Measurements from ENCODE around the gene GRB14. TPM values are rescaled to one million over a fixed set of nuclear protein-coding genes. Genes with fewer than 3 reads are reported as not detected.
"Not testable (repeated sequence)": the region's sequence is repeated elsewhere in the genome, so short reads cannot be mapped to it uniquely, and the experiment has no call there.

Gene GRB14
- polyA plus RNA-seq, 1 donor = 62.5 TPM

DNA sequence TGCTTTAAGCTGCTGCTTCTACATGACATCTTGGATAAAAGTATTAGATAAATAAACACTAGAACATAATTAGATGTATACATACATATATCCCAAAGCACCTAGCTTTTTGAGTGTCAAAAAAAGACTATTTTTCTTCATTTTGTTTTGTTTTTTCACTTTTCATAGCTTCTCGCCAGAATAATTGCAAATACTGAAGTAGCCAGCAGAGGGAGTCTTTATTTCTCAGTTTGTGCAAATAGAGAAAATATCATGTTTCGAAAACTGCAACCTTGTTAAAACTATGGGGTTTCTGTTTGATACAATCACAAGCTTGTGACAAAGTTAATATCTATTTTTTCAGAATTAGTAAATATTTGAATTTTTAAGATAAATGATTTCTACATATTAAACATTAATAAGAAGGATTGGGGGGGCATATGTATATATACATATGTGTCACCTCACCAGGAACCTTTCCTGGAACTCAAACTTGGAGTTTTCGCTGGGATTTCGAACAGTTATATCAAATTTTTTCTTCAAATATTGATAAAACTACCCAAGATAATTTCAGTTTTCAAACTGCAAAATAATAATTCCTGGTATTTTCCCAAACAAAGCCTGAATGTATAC, 61.0 kb downstream of the GRB14 start:
- peak; percentile 35 for DNase-seq

DNA sequence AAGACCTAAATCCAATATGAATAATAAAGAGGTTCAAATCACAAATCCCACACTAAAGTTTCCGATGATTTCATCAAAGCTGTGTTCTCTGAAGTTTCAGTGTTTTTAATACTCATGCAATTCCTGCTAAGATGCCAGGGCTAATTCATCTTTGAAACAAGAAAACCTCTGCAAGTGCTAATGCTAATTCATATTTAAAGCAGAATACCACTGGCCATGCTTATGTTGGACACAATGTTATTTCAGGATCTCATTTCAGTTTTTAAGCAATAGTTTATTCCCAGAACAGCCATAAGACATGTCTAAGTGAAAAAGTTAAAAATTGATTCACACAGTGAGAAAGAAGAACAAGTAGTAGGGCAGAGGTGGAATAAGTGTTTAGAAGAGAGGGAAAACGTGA, 62.8 kb downstream of the GRB14 start:
- no peak for DNase-seq

DNA sequence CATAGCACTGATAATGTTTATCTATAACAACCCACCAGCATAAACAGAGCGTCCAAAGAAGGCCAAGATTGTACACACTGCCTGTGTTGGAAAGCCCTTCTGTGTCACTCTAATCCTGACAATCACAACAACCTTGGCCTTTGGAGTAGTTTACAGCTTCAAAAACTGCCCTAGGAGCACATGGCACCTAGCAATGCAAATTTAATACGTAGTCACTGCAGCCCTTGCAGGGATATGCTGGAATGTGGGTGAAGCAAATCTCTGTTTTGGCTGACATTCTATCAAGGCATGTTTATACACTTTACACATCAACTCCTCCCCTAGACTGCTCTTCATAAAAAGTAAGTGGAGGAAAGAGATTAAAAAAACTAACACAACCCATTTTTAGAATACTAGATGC, 66.8 kb downstream of the GRB14 start:
- no peak for DNase-seq

DNA sequence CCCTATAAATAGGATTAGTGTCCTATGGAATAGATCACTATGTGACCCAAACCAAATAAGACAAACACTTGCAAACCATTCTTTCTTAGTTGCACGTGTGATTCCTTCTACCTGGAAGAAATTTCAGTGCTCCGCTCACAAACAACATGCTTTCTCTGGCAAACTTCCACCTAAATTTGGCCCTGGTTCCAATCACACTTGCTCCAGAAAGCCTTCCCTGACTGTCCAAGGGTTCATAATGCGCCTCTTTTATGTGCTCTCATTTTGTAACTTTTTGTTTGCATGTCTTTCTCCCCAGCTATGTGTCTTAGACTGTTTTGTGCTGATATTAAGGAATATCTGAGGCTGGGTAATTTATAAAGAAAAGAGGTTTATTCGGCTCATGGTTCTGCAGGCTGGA, 69.8 kb downstream of the GRB14 start:
- DNase-seq = no peak

DNA sequence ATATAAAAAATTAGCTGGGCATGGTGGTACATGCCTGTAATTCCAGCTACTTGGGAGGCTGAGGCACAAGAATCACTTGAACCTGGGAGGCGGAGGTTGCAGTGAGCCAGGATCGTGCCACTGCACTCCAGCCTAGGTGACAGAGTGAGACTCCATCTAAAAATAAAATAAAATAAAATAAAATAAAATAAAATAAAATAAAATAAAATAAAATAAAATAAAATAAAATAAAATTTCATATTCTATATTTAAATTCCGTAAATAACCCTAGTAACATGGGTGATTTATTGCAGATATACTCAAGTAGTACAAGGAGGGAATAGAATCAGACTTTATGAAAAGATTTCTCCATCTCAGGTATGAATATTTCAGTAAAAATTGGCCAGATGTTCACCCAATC, 71.6 kb downstream of the GRB14 start:
- not testable (repeated sequence) for DNase-seq

DNA sequence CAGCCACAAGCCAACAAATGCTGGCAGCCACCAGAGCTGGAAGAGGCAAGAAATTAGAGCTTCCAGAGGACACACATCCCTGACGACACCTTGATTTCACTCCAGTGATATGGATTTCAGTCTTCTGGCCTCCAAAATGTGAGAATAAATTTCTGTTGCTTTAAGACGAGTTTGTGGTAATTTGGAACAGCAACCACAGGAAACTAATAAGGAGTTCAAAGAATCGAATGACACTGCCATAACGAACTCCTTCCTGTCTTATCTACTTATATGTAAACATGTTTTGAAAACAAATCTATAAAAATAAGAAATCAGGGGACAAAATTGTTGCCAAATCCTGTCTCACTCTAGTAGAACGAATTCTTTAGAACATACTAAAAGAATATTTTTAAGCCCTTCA, 75.8 kb downstream of the GRB14 start:
- DNase-seq = no peak

DNA sequence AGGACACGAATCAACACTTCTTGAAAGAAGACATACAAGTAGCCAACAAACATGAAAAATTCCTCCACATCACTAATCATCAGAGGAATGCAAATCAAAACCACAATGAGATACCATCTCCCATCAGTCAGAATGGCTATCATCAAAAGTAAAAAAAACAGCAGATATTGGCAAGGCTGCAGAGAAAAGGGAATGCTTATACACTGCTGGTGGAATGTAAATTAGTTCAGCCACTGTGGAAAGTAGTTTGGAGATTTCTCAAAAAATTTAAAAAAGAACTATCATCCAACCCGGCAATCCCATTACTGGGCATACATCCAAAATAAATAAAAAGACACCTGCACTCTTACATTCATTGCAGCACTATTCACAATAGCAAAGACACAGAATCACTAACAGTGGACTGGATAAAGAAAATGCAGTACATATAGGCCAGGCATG, 78.7 kb downstream of the GRB14 start:
- DNase-seq = no peak

DNA sequence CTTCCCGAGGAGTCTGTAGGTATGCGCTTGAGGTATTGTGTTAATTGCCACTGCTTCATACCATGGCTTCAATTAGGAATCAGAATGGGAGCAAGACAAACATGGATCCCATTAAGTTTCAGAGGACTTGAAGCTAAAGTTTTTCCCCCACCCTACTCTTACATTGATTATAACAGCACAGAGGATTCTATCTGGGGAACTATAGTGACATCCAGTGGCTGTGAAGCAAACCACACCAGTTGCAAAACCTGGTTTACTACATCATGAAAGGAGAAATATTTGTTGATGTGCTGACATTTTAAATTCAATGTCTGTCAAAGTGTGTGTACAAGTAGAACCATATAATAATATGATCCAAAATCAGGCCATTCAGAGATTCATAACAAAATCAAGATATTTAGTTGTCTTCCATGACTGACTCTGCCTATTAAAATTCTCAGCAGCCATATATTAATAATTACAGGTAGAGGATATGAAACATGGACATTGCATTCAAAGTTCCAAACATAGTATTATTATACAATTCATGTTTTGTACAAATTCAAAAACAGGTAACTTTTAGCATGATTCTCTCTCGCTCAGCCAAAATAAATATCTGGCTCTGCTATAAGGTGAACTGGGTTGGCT, 82.9 kb downstream of the GRB14 start:
- DNase-seq = no peak

DNA sequence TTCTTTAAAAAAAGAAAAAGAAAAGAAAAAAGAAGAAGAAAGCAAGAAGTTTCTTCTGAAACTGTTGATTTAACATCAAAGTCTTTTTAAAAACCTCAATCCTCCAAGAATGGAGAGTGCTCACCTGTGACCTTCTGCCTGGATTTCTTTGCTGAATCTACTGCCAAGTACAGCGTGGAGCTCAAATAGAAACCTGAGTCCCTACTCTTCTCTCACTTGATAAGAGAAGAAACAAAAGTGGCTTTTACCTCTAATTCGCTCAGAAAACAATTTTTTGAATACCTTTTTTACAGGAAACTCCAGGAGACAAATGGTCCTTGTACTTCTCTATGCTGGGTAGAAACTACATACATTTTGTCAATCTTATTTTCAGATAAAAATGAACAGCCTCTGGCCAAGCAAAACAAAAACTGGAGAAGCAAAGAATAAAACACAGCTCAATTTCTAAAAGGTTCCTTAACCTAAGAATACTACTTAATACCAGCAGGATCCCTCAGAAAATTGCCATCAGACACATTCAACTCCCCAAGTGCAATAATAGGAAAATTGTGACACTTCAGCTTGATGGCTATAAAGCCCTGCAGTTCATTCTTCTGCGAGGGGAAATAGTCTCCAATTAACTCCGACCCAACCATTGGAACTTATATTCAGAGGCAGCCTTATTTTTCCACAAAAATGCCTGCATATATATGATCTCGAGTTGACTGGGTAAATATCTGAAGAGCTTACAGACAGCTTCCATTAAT, 85.8 kb downstream of the GRB14 start:
- DNase-seq = no peak

DNA sequence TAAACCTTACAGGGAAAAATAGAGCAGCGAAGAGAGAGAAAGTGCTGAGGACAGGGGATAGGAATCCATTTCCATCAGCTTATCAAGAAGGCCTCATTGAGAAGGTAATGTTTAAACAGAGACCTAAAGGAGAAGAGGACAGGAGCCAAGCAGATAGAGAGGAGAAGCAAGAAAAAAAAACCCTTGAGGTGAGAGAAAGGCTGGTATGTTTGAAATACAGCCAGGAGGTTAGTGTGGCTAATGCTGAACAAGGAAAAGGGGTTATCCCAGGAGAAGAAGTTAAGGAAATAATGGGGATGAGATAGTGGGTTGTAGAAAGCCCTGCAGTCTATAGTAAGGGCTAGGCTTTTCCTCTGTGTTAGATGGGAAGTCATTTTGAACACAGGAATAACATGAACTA, 90.8 kb downstream of the GRB14 start:
- no peak for DNase-seq

DNA sequence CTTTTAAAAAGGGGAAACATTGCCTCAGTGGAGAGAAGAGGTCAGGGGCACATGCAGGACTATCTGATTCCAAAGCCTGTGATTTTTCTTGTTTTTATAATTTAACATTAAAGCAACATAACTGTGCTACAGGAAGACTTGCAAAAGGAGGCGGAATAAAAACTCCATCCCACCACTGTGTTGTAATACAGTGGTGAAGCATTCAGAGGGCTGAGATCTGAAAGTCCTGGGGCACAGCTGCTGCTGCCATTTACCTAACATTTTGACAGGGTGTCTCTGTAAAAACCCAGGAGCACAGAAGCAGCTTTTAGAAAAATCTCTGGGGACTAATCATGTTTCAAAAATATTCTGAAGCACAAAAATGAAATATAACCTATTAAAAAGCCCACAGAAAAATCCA, 97.6 kb downstream of the GRB14 start:
- DNase-seq = no peak

DNA sequence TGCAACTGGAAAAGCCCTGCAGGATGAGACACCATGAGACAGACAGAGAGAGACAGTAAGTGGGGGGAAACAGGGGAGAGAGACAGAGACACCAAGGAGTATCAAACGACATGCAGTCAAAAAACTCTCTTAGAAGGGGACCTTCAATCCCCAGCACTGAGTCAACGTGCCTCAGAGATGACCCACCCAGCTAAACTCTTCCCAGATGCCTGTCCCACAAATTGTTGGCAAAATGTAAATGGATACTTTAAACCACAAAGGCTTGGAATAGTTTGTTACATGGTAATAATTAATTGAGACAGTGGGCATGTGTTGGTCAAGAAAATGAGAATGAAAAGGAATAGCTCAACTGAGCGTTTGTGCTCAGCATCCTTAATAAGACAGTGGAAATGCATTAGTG, 98.3 kb downstream of the GRB14 start:
- no peak for DNase-seq

DNA sequence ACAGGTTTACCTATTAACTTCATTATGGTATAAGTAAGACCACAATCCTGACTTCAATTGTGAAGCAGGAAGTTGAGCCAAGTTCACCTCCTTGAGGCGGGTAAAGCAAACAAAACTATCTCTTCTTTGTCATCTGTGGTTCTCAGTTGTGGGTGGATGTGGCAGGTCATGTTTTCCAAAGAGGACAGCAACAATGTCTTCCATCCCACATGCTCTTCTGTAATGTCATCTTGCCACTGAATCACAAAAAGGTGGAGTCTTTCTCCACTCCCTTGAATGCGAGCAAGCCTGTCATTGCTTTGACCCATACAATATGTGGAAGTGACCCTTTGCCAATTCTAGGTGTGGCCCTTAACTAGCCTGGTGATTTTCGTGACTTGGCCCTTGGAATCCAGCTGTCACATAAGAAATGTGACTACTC, 98.7 kb downstream of the GRB14 start:
- no peak for DNase-seq

DNA sequence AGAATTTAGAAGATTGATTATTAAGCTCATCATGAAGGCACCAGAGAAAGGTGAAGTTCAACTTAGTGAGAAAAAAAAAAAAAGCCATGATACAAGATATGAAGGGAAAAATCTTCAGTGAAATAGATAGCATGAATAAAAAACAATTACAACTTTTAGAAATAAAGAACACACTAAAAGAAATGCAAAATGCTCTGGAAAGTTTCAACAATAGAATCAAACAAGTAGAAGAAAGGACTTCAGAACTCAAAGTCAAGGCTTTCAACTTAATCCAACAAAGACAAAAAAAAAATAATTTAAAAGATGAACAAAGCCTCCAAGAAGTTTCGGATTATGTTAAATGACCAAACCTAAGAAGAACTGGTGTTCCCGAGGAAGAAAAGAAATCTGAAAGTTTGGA, 105.5 kb downstream of the GRB14 start:
- DNase-seq = no peak

DNA sequence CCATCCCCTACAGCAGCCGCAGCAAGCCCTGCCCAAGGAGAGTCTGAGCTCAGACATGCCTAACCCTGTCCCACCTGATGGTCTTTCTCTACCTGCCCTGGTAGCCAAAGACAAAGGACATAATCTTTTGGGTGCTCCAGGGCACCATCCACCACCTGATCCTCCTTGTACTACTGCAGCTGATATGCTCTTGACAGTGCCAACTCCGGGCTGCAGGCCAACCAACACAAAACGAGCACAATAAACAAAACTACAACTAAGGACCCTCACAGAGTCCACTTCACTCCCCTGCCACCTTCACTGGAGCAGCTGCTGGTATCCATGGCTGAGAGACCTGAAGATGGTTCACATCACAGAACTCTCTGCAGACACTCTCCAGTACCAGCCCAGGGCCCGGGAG, 106.3 kb downstream of the GRB14 start:
- no peak for DNase-seq

DNA sequence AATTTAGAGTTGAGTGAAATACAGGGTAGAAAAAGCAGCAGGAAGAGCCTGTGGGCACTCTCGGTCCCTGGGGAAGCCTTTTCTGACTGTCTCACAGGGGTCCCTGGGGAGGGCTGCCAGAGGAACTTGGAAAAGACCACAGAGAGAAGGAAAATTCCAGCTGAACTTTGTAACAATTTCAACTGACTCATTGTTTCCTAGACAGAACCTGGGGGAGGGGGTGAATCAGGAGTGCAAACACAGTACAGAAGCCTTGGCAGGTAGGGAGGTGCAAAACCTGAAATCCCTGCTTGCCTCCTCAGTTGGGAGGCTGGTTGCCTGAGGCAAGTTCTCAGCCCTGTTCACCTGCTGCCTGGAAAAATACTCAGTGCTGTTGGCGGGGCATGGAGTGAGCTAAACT, 106.8 kb downstream of the GRB14 start:
- no peak for DNase-seq

DNA sequence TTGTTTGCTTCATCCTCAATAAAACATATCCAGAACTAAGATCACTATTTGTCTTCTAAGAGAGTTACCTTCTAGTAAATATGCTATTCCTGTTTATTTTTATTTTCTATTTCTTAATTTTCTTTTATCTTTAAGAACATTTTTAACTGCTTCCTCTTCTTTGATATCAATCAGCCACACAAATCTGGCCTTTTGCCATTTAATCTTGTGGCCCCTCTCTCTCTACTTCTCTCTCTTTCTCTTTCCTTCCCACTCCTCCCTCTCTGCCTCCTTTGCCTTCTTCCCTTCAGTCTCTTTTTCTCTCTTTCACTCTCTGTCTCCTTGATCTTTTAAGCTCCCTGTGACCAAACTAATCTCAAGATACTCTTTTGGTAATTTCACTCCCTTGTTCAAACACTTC, 108.4 kb downstream of the GRB14 start:
- no peak for DNase-seq

DNA sequence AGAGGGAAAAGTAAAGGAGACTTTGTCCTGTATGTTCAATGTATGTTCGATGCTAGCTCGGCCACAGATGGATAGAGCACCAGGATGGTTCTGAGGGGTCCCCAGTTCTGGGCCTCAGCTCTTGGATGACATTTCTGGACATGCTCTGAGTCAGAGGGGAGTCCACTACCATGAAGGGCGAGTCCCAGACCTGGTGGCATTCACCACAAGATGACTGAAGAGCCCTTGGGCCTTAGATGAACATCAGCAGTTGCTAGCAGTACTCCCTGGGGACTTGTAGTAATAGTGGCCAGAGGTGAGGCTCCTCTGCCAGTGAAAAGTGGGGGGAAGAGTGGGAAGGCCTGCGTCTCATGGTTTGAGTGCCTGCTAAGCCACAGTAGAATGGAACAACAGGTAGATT, 109.5 kb downstream of the GRB14 start:
- no peak for DNase-seq

DNA sequence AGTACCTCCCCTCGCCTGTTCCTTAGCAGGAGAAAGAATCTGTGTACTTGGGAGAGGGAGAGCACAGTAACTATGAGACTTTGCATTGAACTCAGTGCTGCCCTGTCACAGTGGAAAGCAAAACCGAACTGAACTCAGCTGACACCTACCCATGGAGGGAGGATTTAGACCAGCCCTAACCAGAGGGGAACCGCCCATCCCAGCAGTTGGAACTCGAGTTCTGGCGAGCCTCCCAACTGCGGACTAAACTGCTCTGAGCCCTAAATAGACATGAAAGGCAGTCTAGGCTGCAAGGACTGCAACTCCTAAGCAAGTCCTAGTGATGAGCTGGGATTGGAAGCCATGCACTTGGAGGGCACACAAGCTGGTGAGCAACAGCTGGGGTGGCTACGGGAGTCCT, 110.4 kb downstream of the GRB14 start:
- DNase-seq = no peak

DNA sequence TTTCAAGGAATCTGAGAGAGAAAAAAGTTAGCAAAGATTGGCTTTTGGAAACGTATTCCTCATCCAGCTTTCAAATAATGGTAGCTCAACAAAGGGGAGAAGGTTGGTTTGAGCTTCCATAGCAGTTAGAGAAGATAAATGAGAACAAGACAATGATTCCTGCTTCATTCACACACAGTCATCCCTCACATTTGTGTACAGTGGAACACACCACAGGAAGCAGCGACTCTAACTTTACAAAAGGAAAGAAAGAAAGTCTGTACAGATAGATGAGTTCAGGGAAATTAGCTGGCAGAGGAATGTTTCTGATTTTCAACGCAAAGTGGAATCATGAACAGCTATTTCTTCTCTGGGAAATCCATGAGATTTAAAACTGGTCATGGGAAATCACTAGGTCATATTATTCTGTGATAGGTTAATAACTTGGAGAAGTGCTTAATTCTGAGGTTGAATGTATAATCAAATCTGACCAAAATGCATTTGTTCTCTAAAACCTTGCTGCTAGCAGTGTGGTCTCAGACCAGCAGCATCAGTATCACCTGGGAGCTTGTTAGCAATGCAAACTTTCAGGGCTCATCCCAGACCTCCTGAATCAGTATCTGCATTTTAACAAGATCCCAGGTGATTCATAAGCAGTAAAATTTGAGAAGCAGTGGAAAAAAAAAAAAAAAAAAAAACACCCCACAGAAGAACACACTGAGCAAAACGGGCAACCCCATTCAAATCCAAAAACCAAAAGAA, 112.0 kb downstream of the GRB14 start:
- no peak for DNase-seq

DNA sequence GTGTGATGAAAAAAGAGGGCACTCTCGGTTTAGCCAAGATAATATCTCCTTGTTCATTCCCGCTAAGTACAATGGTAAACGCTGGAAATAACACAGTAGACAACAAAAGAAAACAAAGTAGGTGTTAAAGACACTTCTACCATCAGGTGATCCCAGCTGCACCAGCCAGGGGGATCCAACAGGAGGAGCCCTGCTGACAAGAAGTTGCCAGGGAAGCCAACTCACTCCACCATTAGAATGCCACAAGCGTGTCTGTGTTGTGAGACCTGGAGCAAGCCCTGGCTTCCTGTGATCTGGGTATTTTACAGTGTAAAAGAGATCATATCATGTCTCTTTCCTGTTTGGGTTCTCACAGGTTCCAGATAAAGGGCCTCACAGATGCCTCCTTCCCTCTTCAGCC, 117.0 kb downstream of the GRB14 start:
- no peak for DNase-seq

DNA sequence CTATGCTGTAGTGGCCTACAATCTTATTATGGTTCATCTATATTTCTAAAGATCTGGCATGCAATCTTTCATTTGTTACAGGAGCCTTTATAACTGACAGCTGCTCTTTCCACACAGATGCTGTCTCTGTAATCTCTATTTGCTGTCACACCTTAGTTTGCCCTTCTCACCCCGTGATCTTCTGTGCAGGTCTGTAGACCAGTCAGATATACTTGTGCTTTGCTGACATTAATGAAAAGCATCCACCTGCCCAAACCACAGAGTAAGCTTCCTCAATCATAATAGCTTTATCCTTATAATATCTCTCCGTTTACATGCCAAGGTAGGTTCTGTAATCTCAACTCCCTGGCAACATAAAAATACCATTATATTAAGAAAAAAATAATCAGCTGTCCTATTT, 122.4 kb downstream of the GRB14 start:
- DNase-seq = no peak

DNA sequence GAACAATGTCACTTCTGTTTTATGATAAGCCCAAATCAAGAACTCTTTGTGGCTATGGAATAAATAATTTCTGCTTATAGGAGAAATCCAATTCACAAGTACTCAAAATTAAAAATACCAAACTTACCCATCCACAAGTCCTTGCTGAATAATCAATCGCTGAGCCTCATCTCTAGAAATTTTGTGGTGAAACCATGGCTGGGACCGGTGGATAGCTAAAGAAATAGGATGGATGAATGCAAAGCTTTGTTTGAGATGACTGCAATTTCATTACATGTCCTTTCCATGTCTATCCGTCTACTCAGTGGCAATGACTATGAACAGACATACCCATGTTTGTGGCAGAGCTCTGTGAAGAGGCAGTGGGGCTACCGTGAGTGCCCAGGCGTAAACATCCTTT, 124.4 kb downstream of the GRB14 start:
- DNase-seq = no peak
